ACHN (cell line): Measurements from ENCODE around the gene MCRIP2.
"Not testable (repeated sequence)": the region's sequence is repeated elsewhere in the genome, so short reads cannot be mapped to it uniquely, and the experiment has no call there.

Experiments
- DNase-seq: peaks from one replicate; pipeline ENCODE4 v3.0.0-alpha.2; 2015
- in situ Hi-C: cut with HindIII; loops from 2 replicates; pipeline ENCODE4 v1.10.0; 2017; ENCODE audit warnings: low sequenced_read_pairs, low pct_ligation_motif_present, low pct_unique_long_range_greater_than_20kb

The MCRIP2 gene

DNA sequence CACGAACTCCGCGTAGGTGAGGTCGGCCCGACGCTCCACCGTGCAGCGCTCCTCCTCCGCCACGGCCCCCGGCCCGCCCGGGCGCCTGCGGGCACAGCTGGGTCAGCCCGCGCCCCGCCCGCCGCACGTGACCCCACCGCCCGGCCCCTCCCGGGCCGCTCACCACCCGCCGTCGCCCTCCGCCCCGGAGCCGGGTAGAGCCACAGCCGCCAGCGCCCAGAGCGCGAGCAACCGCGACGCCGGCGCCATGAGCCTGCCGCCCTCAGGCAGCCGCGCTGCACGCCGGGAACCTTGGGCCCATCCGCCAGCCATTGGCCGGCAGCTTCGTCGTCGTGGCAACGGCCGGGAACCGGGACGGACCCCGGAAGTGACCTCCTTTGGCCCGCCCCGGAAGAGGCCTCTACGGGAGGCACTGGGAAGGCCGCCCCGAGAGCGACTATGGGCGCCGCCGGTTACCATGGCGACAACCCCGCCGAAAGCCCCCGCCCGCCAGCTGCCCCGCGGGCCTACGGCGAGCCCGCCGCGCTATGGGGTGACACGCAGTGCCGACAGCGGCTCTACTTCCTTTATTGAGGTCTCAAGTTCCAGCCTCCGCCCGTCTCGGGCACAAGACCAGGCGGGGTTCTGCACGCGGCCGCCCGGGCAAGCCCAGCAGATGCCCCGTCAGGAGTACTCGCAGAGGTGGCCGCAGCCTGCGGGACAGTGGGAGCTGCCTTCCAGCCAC lies 42.6 kb downstream of the MCRIP2 start, which contains the start of gene JMJD8:
Gene JMJD8 (minus strand): TSS at position 264 of the 724 bp plus-strand sequence. CDS start 15 bp downstream, at position 249.
- peak; percentile 99 for DNase-seq
- in situ Hi-C loops, result no loop called here

- DNase-seq, result no peak
- in situ Hi-C loops, result no loop called here
Measured at GRCh38 chr16:684961-685696, 43.5 kb downstream of the MCRIP2 start.

GRCh38 chr16:685967-686366 lies 44.3 kb downstream of the MCRIP2 start:
- in situ Hi-C loops, result no loop called here
- peak; percentile 70 for DNase-seq

DNA sequence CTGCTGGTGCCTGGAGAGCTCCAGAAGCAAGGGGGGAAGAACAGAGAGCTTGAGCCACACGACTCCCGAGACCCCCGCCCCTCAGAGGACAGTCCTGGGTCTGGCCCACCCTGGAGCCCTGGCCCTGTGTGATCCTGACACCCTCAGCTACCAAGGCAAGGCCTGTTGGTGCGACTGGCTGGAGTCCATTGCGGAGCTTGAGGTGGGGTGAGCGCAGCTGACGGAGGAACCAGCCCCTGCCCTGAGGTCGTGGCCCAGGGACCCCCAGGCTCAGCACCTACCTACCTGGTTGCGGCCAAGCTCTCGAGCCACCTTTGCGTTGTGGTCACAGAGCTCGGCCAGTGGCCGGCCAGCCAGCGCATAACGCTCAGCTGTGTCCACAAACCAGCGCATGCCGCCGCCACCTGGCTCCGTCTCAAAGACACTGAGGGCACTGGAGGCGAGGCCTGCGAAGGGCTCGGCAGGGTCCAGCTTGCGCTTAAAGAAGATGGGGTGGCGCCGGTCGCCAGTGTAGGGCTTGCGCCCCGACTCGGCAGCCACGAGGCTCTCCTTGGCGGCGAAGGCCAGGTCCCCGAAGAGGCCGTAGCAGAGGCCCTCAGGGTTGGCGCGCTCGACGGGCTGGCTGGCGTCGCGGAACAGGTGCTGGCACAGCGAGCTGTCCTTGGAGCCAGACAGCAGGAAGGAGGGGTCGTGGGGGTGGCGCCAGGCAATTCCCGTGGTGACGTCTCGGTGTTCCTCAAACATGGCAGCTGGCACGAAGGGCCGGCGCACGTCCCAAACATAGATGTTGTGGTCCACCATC lies 45.0 kb downstream of the MCRIP2 start:
- DNase-seq, result no peak
- in situ Hi-C loops, result no loop called here

DNA sequence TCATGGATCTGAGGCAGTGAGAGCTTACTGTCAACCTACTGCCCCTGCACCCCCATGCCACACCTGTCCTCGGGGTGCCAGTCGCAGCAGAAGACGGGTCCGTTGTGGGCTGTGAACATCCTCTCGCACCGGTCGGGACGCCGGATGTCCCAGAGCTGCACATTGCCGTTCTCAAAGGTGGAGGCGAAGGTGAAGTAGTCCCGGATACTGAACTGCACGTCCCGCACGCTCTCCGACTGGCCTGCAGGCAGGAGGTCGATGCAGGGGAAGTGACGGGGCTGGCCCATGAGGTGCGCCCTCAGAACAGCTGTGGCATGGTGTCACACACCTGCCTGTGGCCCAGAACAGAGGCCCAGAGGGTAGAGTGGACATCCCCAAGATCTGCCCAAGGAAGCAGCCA lies 45.9 kb downstream of the MCRIP2 start:
- DNase-seq, result no peak
- in situ Hi-C loops, result no loop called here

DNA sequence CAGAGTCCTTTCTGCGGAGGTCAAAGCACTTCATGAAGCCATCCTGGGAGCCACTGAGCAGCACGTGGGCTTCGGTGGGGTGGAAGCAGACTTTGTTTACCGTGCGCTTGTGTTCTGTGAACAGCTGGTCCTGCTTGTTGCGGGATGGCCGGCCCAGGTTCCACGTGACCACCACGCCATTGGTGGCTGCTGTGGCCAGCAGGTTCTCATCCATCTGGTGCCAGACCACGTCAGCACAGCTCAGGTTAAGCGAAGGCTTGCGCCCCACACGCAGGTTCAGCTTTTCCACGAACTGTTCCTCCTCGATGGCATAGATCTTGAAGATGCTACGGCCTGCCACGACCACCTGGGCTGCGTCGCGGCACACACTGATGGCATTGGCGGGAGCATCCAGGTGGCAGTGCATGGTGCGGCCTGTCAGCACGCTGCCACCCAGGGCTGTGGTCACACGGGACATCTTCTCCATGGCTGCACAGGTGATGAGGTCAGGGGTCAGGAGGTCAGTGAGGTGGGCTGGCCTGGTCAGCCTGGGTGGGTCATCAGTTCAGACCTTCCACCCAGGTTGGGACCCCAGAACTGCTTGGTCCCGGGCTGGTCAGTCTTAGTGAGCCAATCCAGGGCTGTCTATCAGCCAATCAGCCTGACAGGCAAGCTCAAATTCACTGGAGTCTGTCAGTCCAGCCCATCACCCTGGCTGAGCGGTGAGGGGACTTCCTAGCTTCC lies 47.7 kb downstream of the MCRIP2 start:
- DNase-seq, result no peak
- in situ Hi-C loops, result no loop called here

DNA sequence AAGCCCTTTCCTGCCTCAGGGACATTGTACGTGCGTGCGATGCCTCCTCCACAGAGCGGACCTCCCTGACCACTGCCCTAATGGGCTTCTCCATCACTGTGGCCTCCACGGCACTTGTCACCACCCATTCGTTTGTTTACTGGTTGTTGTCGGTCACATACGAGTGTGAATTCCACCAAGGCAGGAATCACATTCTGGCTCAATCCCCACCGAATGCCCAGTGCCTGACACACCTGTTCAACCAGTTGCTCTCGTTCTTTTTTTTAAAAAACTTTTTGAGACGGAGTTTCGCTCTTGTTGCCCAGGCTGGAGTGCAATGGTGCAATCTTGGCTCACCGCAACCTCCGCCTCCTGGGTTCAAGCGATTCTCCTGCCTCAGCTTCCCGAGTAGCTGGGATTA lies 49.6 kb downstream of the MCRIP2 start:
- in situ Hi-C loops, DNase-seq: not testable (repeated sequence)

- in situ Hi-C loops, result no loop called here
- DNase-seq, result no peak
Measured at GRCh38 chr16:692356-693108, 50.9 kb downstream of the MCRIP2 start.

- in situ Hi-C loops, result no loop called here
- no peak for DNase-seq
Measured at GRCh38 chr16:693364-693763, 51.7 kb downstream of the MCRIP2 start.

GRCh38 chr16:693766-694165 lies 52.1 kb downstream of the MCRIP2 start:
- in situ Hi-C loops, result no loop called here

DNA sequence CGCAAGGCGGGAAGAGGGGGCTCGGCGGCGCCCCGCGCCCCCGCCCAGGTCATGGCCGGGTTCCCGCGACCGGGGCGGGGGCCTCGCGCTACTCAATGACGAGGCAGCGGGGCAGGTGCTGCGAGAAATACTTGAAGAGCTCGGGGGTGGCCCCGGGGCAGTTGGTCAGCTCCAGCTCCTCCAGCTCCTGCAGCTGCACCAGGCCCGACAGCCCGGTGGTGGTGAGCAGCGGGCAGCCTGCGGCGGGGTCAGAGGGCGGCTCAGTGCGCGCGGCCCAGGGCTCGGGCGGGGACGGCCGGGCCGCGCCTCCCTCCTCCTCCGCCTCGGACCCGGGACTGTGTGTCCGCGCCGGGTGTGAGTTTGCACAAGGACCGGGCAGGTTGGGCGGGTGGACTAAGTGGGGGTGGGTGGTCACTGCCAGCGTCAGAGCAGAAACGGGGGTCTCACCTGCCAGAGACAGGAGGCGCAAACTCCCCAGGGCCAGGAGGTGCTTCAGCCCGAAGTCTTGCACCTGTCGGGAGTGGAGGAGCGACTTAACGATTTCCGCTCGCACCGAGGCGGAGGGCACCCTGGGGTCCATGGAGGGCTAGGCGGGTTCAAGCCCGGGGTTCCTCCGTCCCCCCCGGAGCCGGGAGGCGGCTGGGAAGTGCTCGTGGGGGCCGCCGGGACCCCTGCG lies 52.7 kb downstream of the MCRIP2 start:
- in situ Hi-C loops, result no loop called here
- no peak for DNase-seq

More at GRCh38 chr16:693766-694165, 52.1 kb downstream of the MCRIP2 start:
- DNase-seq, result no peak

- in situ Hi-C loops, result no loop called here
- no peak for DNase-seq
Measured at GRCh38 chr16:694863-695354, 53.3 kb downstream of the MCRIP2 start.

DNA sequence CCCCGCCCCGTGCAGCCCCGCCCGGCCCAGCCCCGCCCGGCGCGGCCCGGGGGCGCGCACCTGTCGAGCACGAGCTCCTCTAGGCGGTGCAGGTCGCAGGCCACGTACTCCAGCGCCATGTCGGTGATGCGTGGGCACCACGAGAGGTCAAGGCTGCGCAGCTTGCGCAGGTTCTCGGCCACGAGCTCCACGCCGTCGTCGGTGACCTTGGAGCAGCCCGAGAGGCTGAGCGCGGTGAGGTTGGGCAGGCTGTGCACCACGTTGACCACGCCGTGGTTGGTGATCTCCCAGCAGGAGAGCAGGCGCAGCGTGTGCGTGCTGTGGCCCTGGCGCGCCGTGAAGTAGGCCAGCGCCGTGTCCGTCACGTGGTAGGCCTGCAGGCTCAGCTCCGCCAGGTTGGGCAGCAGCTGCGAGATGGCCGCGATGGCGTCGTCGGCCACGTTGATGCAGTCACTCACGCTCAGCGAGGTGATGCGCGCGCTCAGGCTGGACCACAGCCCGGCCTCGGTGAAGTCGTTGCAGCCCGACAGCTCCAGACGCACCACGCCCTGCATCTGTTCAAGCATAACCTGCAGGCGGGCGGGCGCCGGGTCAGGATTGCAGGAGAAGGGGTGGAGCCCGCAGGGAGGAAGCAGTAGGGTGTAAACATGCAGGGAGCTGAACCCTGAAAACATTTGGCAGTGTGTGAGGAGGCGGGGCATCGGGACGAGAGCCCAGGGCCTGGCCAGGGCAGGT lies 53.9 kb downstream of the MCRIP2 start:
- in situ Hi-C loops, result no loop called here
- peak; percentile 86 for DNase-seq
